OCI-LY3 (cell line): ENCODE measurements around the gene HEMK1.

Experiments used
- H2AFZ ChIP-seq: fragments of 200-600, 300-600 bp; shearing (Covaris generic); 2 replicates; pipeline ENCODE4 v1.6.0; 2014; ENCODE audit warnings: antibody characterized with exemption, low read depth, low read length
- H3K27ac ChIP-seq: fragments of 200-600, 300-600 bp; sonication (generic); 2 replicates; pipeline ENCODE4 v1.5.1; 2014; ENCODE audit warnings: mild to moderate bottlenecking, low read length, moderate library complexity, mixed read lengths
- H3K27me3 ChIP-seq: fragments of 200-600, 300-600 bp; sonication (generic); 2 replicates; pipeline ENCODE4 v1.6.1; 2014; ENCODE audit warnings: low read depth, low read length, mixed read lengths
- H3K36me3 ChIP-seq: fragments of 200-600, 300-600 bp; sonication (generic); replicated peaks from 2 replicates; pipeline ENCODE3; 2014; ENCODE audit warnings: low read depth, low read length, mixed read lengths
- H3K4me1 ChIP-seq: fragments of 300-600, 200-600 bp; sonication (generic); 2 replicates; pipeline ENCODE4 v1.6.1; 2014; ENCODE audit warnings: low read length, mixed read lengths
- H3K4me2 ChIP-seq: fragments of 200-600, 300-600 bp; sonication (generic); 2 replicates; pipeline ENCODE4 v1.6.1; 2014; ENCODE audit warnings: low read length, mixed read lengths
- H3K4me3 ChIP-seq: fragments of 300-600, 200-600 bp; sonication (generic); 2 replicates; pipeline ENCODE4 v1.5.1; 2014; ENCODE audit warnings: antibody characterized with exemption, mild to moderate bottlenecking, low read length, moderate library complexity
- H3K79me2 ChIP-seq: fragments of 300-600, 200-600 bp; shearing (Covaris generic); 2 replicates; pipeline ENCODE4 v1.6.1; 2014; ENCODE audit warnings: mild to moderate bottlenecking, low read length, mixed read lengths
- H3K9ac ChIP-seq: fragments of 300-600, 200-600 bp; shearing (Covaris generic); 2 replicates; pipeline ENCODE4 v1.6.0; 2014; ENCODE audit warnings: mild to moderate bottlenecking, low read length, moderate library complexity
- H3K9me3 ChIP-seq: fragments of 200-600, 300-600 bp; shearing (Covaris generic); 2 replicates; pipeline ENCODE4 v1.6.1; 2014; ENCODE audit warnings: low read length, mixed read lengths; ENCODE audit not compliant: insufficient read depth
- H4K20me1 ChIP-seq: fragments of 200-600, 300-600 bp; sonication (generic); 2 replicates; pipeline ENCODE4 v1.6.1; 2016; ENCODE audit warnings: low read length, mixed read lengths; ENCODE audit not compliant: insufficient read depth
- CTCF ChIP-seq: fragments of 200-600, 300-600 bp; sonication (generic); IDR thresholded peaks from 2 replicates; pipeline ENCODE4 v1.5.1; 2014; ENCODE audit warnings: antibody characterized with exemption, low read length, low read depth
- EZH2phosphoT487 ChIP-seq: fragments of 200-600 bp; shearing (Covaris generic); IDR thresholded peaks from 2 replicates; pipeline ENCODE4 v1.6.1; 2018; ENCODE audit warnings: antibody characterized with exemption, mixed run types, low read depth

Gene HEMK1

DNA sequence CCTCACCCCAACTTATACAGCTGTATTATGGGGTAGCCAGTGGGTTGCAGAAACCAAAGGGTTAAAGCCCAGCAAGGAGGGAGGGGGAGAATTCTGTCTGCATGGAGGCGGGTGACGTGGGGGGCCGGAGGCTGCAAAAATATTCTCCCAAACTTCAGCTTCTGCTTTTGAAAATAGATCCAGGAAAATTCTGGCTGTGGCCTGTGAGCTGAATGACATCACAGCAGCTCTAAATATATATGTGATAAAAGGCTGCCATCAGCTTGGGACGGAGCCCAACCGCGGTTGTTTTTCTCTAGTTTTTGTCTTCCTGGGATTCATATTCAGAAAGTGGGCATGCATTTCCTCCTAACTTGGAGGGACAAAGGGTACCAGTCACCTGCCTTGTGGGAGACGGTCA is 75.2 kb downstream of the HEMK1 start:
- Histone ChIP-seq H3K4me2 (no peak overlapping the region), H3K27me3 (no peaks in the 10 kb centered on the region), H3K79me2 (no peaks in the 10 kb centered on the region), H4K20me1 (0 out of 2 replicates have a peak, but pooled peaks cover 3% of the 10 kb centered on the region), H3K9ac (no peak overlapping the region), H3K4me3 (no peak overlapping the region), H3K27ac (no peak overlapping the region), H3K4me1 (no peaks in the 10 kb centered on the region), H3K36me3 (peaks cover 41% of the 10 kb centered on the region), H3K9me3 (no peaks in the 10 kb centered on the region), H2AFZ (no peak overlapping the region)
- no peak for TF ChIP-seq CTCF
- no peak for TF ChIP-seq EZH2phosphoT487

DNA sequence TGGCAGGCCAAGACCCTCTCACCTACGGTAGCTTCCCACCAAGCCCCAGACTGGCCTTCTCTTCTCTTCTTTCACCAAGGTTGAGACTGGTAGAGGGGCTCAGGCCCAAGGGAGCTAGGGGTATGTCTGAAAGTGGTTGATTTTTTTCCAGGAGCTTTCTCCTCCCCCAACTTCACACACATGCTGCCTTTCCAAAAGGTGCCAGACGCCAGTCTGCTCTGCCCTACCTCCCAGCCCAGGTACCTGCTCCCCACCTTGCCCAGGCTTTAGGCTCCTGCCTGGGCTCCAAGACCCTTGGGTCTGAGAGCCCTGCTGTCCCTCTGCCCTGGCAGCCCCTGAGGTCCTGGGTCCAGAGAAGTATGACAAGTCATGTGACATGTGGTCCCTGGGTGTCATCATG is 76.1 kb downstream of the HEMK1 start:
- TF ChIP-seq CTCF (no peak), EZH2phosphoT487 (no peak)
- 0 out of 2 replicates have a peak, but pooled peaks cover 3% of the 10 kb centered on the region for H4K20me1 ChIP-seq
- no peaks in the 10 kb centered on the region for H3K9me3 ChIP-seq
- H3K36me3 ChIP-seq, result peaks cover 41% of the 10 kb centered on the region
- no peak overlapping the region for H3K9ac ChIP-seq
- H3K27me3 ChIP-seq, result no peaks in the 10 kb centered on the region
- no peak overlapping the region for H3K4me3 ChIP-seq
- H3K4me2 ChIP-seq, result no peak overlapping the region
- H3K79me2 ChIP-seq, result no peaks in the 10 kb centered on the region
- H3K27ac ChIP-seq, result no peak overlapping the region
- H3K4me1 ChIP-seq, result no peaks in the 10 kb centered on the region
- H2AFZ ChIP-seq, result no peak overlapping the region
